Hair follicular keratinocyte (primary cell): ENCODE measurements around the gene CT45A7. TPM values are rescaled to one million over a fixed set of nuclear protein-coding genes. Genes with fewer than 3 reads are reported as not detected.

Experiments used
- total RNA-seq: library from RNA; depleted of rRNA; stranded (reverse); fragments of >200 nt; gene quantifications from 2 replicates; pipeline ENCODE4 v1.2.3, GENCODE V29; 2015

The CT45A7 gene, protein sequence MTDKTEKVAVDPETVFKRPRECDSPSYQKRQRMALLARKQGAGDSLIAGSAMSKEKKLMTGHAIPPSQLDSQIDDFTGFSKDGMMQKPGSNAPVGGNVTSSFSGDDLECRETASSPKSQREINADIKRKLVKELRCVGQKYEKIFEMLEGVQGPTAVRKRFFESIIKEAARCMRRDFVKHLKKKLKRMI
- not detected in 2 replicates for total RNA-seq

DNA sequence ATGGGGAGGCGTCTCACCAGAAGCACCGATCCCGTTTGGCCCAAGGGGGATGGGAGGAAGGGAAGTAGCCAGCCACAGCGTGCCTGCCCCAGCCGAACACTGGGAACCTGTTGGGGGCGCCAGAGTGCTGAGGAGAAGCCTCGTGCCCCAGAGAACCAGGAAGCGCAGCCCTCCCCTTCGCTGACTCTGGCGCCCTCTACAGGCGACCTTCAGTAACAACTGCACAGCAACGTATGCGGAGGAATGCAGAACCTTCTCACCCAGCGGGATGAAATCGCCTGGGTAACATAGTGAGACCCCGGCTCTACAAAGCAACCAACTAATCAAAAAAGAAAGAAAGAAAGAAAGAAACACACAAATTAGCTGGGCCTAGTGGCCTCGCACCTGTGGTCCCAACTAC lies at the start of gene CT45A7:
Gene CT45A7 (minus strand): TSS at position 101 of the 400 bp plus-strand sequence. CDS start 3,747 bp downstream, outside the sequence.

DNA sequence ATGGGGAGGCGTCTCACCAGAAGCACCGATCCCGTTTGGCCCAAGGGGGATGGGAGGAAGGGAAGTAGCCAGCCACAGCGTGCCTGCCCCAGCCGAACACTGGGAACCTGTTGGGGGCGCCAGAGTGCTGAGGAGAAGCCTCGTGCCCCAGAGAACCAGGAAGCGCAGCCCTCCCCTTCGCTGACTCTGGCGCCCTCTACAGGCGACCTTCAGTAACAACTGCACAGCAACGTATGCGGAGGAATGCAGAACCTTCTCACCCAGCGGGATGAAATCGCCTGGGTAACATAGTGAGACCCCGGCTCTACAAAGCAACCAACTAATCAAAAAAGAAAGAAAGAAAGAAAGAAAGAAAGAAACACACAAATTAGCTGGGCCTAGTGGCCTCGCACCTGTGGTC lies 34.6 kb upstream of the CT45A7 start, which contains the start of gene CT45A9:
Gene CT45A9 (minus strand): TSS at position 101 of the 400 bp plus-strand sequence. CDS start 3,751 bp downstream, outside the sequence.

DNA sequence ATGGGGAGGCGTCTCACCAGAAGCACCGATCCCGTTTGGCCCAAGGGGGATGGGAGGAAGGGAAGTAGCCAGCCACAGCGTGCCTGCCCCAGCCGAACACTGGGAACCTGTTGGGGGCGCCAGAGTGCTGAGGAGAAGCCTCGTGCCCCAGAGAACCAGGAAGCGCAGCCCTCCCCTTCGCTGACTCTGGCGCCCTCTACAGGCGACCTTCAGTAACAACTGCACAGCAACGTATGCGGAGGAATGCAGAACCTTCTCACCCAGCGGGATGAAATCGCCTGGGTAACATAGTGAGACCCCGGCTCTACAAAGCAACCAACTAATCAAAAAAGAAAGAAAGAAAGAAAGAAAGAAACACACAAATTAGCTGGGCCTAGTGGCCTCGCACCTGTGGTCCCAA lies 17.4 kb upstream of the CT45A7 start, which contains the start of gene CT45A8:
Gene CT45A8 (minus strand): TSS at position 101 of the 400 bp plus-strand sequence. CDS start 3,755 bp downstream, outside the sequence.

DNA sequence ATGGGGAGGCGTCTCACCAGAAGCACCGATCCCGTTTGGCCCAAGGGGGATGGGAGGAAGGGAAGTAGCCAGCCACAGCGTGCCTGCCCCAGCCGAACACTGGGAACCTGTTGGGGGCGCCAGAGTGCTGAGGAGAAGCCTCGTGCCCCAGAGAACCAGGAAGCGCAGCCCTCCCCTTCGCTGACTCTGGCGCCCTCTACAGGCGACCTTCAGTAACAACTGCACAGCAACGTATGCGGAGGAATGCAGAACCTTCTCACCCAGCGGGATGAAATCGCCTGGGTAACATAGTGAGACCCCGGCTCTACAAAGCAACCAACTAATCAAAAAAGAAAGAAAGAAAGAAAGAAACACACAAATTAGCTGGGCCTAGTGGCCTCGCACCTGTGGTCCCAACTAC lies 17.2 kb downstream of the CT45A7 start, which contains the start of gene CT45A2:
Gene CT45A2 (minus strand): TSS at position 101 of the 400 bp plus-strand sequence. CDS start 3,747 bp downstream, outside the sequence.

DNA sequence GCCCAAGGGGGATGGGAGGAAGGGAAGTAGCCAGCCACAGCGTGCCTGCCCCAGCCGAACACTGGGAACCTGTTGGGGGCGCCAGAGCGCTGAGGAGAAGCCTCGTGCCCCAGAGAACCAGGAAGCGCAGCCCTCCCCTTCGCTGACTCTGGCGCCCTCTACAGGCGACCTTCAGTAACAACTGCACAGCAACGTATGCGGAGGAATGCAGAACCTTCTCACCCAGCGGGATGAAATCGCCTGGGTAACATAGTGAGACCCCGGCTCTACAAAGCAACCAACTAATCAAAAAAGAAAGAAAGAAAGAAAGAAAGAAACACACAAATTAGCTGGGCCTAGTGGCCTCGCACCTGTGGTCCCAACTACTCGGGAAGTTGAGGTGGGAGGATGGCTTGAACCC lies 34.4 kb downstream of the CT45A7 start, which contains the start of gene CT45A6:
Gene CT45A6 (minus strand): TSS at position 101 of the 400 bp plus-strand sequence. CDS start 3,794 bp downstream, outside the sequence.

DNA sequence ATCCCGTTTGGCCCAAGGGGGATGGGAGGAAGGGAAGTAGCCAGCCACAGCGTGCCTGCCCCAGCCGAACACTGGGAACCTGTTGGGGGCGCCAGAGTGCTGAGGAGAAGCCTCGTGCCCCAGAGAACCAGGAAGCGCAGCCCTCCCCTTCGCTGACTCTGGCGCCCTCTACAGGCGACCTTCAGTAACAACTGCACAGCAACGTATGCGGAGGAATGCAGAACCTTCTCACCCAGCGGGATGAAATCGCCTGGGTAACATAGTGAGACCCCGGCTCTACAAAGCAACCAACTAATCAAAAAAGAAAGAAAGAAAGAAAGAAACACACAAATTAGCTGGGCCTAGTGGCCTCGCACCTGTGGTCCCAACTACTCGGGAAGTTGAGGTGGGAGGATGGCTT lies 51.7 kb downstream of the CT45A7 start, which contains the start of gene CT45A5:
Gene CT45A5 (minus strand): TSS at position 101 of the 400 bp plus-strand sequence. CDS start 3,774 bp downstream, outside the sequence.

Other genes starting within 250 kb of the CT45A7 start
- gene CT45A1, start 123.6 kb downstream of the CT45A7 start, total RNA-seq, result not detected in 2 replicates
- gene CT45A3, start 69.1 kb downstream of the CT45A7 start, total RNA-seq, result not detected in 2 replicates
- not detected in 2 replicates for gene CT45A5, start 51.8 kb downstream of the CT45A7 start, total RNA-seq
- not detected in 2 replicates for gene CT45A6, start 34.5 kb downstream of the CT45A7 start, total RNA-seq
- not detected in 2 replicates for gene CT45A2, start 17.3 kb downstream of the CT45A7 start, total RNA-seq
- gene CT45A8, start 17.3 kb upstream of the CT45A7 start, total RNA-seq, result not detected in 2 replicates
- gene CT45A9, start 34.5 kb upstream of the CT45A7 start, total RNA-seq, result not detected in 2 replicates
- gene CT45A10, start 56.2 kb upstream of the CT45A7 start, total RNA-seq, result not detected in 2 replicates
- not detected in 2 replicates for gene SAGE1, start 56.4 kb upstream of the CT45A7 start, total RNA-seq
- 16.9 and 18.8 TPM in 2 replicates for gene MMGT1, start 136.7 kb upstream of the CT45A7 start, total RNA-seq
- gene SLC9A6, start 148.2 kb upstream of the CT45A7 start, total RNA-seq, result 10.2 and 11.5 TPM in 2 replicates